GM19239 (cell line): ENCODE results near the gene ZNF174.
A peak's percentile ranks its signal among the peaks of the same experiment; 100 is the strongest.

ENCODE experiments used
- DNase-seq: peaks from one replicate; pipeline ENCODE4 v3.0.0; 2011; ENCODE audit warnings: low spot score; ENCODE audit not compliant: insufficient read length
- FAIRE-seq: peaks from 2 replicates; lab custom pipeline; 2011; peaks lifted over from hg19 to GRCh38; lab: Jason Lieb, UNC

ZNF174 gene

GRCh38 chr16:3400779-3401688 is at the start of gene ZNF174, which contains the start of gene ZSCAN32:
ZNF174 (plus strand) TSS chr16:3401215; CDS start chr16:3402005, 790 bp downstream.
ZSCAN32 (minus strand) TSS chr16:3401004; CDS start chr16:3397557, 3,447 bp downstream.
- DNase-seq (peak; percentile 97), FAIRE-seq (peak; percentile 87)

GRCh38 chr16:3355589-3355988 is 45.4 kb upstream of the ZNF174 start, which contains the start of gene OR2C1:
OR2C1 (plus strand) TSS chr16:3355889; CDS start chr16:3355941, 52 bp downstream.
- FAIRE-seq (no peak), DNase-seq (no peak)

GRCh38 chr16:3356118-3356517 is 44.9 kb upstream of the ZNF174 start:
- DNase-seq (no peak), FAIRE-seq (no peak)

- DNase-seq (no peak), FAIRE-seq (no peak)
Measured at GRCh38 chr16:3358871-3359270, 42.1 kb upstream of the ZNF174 start.

GRCh38 chr16:3362931-3363330 is 38.1 kb upstream of the ZNF174 start:
- DNase-seq, result no peak

GRCh38 chr16:3363793-3364192 is 37.2 kb upstream of the ZNF174 start:
- FAIRE-seq, result no peak
- no peak for DNase-seq

More at GRCh38 chr16:3362931-3363330, 38.1 kb upstream of the ZNF174 start:
- FAIRE-seq, result no peak

GRCh38 chr16:3364774-3365427 is 36.1 kb upstream of the ZNF174 start:
- DNase-seq (peak; percentile 56), FAIRE-seq (peak; percentile 69)

- FAIRE-seq, result no peak
- DNase-seq, result no peak
Measured at GRCh38 chr16:3369073-3369472, 31.9 kb upstream of the ZNF174 start.

GRCh38 chr16:3375680-3376079 is 25.3 kb upstream of the ZNF174 start:
- FAIRE-seq, result no peak
- no peak for DNase-seq

- FAIRE-seq (no peak), DNase-seq (no peak)
Measured at GRCh38 chr16:3377917-3378316, 23.1 kb upstream of the ZNF174 start.

GRCh38 chr16:3383045-3383448 is 18.0 kb upstream of the ZNF174 start:
- FAIRE-seq (no peak), DNase-seq (no peak)

- FAIRE-seq, result no peak
- DNase-seq, result no peak
Measured at GRCh38 chr16:3388325-3388724, 12.7 kb upstream of the ZNF174 start.

- DNase-seq (no peak), FAIRE-seq (no peak)
Measured at GRCh38 chr16:3389663-3390338, 11.2 kb upstream of the ZNF174 start.

- DNase-seq (no peak), FAIRE-seq (no peak)
Measured at GRCh38 chr16:3400446-3400778, 603 bp upstream of the ZNF174 start.

- FAIRE-seq, result peak; percentile 73
Measured at GRCh38 chr16:3401719-3402397, 843 bp downstream of the ZNF174 start.

GRCh38 chr16:3408561-3409197 is 7.7 kb downstream of the ZNF174 start:
- FAIRE-seq, result no peak
- no peak for DNase-seq

More at GRCh38 chr16:3401719-3402397, 843 bp downstream of the ZNF174 start:
- no peak for DNase-seq

GRCh38 chr16:3413730-3414379 is 12.8 kb downstream of the ZNF174 start:
- DNase-seq, result no peak
- FAIRE-seq, result no peak

- FAIRE-seq, result peak; percentile 21
- DNase-seq, result no peak
Measured at GRCh38 chr16:3431779-3432219, 30.8 kb downstream of the ZNF174 start.

- DNase-seq, result no peak
- no peak for FAIRE-seq
Measured at GRCh38 chr16:3434373-3434772, 33.4 kb downstream of the ZNF174 start.
